NK-92 (cell line): ENCODE results near the gene THBS2.
"Not testable (repeated sequence)": the region's sequence is repeated elsewhere in the genome, so short reads cannot be mapped to it uniquely, and the experiment has no call there.

Source experiments
- DNase-seq: peaks from one replicate; lab custom pipeline; 2025; ENCODE audit not compliant: unreplicated experiment; lab: John Stamatoyannopoulos, UW

Gene THBS2

DNA sequence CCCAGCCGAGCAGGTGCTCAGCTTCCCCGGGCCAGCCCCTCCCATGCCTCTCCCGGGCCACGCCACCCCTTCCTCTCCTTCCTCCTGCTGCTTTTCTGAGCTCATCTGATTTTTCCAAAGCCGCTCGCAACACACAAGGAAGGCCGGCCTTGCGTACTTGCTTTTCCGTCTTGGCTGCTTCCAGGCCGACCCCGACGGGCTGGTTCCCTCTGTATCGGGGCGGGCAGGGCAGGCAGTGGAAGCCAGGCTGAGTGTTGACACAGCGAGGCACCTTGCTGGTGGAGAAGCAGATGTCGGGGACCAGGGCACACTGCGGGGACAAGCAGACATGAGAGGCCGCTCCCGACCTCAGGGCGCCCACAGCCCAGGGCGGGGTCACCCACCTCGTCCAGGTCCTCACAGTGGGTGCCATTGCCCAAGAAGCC, 21.1 kb downstream of the THBS2 start:
- DNase-seq = no peak

DNA sequence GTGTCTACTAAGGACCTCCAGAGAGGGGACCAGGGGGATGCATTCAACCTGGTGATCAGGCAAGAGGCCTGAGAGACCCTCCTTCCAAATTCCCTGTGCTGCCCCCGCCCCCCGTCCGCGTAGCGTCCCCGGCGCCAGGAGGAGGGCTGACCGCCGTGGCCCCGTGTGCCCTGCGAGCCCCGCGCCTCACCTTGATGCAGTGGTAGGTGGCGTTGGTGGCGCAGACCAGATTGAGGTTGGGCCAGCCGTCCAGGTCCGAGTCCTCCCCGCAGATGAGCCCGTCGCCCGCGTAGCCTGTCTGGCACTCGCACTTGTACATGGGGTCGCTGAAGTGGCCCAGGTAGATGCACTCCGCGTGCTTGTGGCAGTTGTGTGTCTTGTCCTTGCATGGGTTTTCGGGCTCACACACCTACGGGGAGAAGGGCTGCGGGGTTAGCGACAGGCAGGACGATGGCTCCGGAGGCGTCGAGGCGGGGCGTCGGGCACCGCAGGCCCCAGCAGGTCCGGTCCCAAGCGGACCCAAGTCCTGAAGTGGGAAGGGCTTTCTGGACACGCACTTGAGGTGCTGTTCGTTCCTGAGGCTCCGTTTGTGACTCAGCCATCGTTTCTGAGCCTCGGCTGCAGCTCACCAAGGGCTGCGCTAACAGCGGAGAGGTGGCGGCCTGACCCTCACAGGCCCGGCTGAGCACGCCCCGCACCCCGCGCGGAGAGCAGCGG, 21.7 kb downstream of the THBS2 start:
- DNase-seq = no peak

DNA sequence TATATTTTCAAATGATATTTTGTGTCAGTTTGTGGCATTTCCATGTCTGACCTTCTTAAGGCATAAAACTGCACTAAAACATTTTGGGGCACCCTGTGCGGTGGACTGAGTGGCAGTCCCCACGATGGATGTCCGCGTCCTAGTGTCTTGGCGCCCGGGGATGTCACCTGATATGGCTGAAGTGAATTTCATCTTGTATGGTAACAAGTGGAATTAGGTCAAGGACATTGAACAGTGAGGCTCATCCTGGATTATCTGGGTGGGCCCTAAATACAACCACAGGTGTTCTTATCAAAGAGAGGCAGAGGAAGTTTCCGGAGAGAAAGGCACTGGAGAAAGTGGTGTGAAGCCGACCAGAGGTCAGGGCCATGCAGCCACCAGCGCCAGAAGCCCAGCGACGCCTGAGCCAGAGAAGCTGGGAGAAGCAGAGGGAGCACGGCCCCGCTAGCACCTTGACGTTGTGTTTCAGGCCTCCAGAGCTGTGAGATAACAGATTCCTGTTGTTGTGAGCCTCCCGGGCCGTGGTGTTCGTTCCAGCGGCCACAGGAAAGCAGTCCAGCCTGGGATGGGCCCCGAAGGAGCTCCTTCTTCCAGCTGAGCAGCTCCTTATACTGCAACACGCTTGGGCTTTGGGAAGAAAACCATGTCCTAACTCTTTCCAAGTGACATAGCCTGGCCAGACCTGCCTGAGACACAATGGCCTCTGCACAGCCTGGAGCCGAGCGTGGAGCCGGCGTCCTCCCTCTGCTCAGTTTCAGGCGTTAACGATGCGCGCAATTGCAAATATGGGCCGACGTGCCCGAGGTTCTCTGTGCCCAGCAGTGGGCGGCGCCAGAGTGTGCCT, 22.5 kb downstream of the THBS2 start:
- DNase-seq = no peak

DNA sequence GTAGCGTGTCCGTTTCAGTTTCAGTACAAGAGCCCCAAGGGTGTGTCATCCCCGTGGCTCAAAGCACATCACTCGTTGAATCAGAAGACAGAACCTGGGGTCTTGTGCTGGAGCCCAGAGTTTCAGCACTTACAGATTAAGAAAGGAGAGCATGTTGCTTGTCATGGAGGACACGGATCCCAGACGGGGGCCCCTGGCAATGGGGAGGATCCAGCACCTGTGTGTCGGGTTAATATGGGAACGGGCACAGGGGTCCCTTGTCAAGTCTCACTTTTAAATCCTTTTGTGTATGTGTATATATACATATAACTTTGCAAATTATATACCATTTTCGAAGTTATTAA, 23.4 kb downstream of the THBS2 start:
- DNase-seq = no peak

DNA sequence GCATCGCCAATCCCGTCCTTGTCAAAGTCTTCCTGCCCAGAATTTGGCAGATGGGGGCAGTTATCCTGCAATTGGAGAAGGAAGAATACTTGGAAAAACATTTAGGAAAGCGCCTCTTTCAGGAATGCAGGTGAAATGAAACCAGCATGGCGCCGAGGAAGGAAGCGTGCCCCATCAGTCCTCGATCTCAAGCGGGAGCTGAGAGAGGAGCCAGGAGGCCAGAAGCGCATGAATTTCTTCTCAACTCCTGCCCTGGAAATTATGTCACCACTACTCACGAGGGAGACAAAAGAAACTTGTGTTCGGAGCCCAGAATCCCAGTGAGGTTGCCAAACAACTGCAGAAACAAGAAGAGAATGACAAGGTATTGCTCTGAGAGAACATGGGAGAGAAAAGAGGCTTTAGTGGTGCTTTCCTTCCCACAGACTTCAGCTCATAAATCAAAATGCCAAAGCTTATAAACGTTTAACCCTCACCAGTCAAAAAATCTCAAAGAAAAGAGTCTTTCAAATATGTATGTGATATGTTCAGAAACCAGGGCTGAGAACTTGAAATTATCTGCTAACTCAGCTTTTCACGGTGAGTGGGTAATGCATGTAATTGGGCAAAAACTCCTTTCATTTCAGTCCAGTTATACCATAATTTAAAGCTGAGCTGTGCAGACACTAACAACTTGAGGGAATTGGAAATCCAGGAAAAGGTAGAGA, 23.9 kb downstream of the THBS2 start:
- DNase-seq = no peak

DNA sequence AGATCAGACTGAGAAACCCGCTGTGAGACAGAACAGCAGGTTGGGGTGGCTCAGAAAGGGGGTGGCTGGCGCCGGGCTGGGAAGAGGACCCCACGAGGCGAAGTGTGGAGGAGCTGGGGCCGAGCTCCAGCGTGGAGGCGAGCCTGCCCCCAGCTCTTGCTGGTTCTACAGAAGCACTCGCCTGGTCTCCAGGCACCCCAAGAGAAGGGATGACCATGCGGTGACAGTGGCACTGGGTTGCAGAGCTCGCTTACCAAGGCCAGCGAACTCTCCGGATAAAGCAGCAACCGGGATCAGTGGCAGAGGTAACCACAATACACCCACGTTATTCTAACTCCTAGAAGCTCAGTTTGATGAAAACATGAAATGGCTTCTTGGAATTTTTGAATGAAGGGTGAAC, 26.5 kb downstream of the THBS2 start:
- no peak for DNase-seq

DNA sequence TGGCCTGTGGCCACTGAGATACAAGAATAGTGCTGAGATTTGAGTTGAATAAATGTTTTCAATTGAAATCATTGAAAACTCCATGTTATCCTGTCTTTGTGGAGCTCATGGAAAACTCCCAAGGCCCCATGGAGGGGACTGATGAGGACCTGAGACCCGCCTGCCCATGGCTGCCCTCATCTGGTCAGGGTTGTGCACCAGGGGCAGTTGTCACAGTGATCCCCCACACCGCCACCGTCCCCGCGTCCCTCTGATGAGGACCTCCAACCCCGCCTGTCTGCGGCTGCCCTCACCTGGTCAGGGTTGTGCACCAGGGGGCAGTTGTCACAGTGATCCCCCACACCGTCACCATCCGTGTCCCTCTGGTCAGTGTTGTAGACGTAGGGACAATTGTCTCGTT, 27.8 kb downstream of the THBS2 start:
- DNase-seq = no peak

DNA sequence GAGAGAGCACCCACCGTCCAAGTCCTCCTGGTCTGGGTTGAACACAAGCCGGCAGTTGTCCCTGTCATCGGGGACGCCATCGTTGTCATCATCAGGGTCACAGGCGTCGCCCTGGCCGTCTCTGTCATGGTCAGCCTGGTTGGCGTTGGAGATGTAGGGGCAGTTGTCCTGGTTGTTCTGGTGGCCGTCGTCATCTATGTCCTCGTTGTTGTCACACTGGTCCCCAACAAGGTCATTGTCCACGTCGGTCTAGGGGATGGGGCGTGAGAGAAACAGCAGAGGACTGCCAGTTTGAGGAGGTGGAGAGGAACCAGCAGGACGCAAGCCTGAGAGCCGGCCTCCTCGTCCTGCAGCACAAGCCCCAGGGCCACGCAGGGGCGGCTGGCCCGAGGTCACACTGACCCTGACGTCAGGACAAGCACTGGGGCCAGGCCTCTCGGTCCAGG, 28.5 kb downstream of the THBS2 start:
- no peak for DNase-seq

DNA sequence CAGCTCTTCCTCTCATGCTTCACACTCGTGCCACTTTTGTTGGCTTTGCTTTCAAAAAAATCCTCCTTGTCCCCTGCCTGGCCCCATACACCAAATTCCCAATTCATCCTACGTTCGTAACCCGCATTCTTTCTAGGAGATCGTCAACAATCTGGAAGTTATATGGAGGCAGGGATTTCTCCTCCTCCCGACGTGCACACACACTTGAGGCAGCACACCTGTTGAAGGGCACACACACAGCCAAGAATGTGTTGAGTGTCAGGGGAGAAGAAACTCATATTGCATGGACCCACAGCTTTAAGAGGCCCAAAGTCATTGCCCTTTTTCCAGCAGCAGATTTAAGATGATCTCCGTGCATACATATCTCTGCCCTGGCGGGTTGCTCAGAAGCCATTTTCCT, 28.9 kb downstream of the THBS2 start:
- DNase-seq = no peak

DNA sequence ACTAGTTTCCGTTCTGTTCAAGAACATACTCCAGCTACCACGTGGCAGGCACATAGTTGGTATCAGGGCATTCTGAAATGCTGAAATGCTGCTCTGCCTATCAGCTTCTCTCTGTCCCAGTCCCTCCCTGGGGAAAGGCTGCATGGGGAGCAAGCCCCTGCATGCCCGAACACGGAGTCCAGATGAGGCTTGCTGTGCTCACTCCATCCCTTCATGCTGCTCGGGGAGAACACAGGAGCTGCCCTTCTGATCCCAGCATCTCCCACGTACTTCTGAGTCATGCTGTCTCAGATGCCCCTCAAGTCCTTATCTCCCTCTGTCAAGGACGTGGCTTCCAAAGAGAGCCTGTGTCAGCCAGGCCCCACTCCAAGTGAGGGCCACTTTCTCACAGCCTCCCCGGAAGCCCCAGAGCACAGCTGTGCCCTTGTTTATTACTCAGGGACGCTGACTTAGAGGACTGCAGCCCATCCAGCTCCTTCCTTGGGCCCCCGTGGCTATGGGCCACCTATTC, 29.4 kb downstream of the THBS2 start:
- DNase-seq = no peak

DNA sequence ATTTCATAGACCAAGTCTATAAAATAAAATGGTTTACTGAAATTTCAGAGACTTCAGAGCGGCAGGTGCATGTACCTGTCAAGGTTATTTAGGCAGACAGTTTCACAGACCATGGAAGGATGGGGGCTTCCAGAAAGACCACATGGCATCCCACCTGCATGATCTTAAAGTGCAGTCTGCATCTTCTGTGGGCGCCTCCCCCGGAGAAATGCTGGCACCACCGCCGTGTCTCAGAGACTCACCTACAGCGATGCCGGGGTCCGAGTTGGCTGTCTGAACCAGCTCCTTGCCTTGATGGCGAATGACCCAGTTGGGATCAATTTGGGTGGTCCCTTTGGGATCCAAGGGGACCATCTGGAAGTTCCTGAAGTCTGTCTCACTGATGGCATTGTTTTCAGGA, 30.6 kb downstream of the THBS2 start:
- DNase-seq = no peak

DNA sequence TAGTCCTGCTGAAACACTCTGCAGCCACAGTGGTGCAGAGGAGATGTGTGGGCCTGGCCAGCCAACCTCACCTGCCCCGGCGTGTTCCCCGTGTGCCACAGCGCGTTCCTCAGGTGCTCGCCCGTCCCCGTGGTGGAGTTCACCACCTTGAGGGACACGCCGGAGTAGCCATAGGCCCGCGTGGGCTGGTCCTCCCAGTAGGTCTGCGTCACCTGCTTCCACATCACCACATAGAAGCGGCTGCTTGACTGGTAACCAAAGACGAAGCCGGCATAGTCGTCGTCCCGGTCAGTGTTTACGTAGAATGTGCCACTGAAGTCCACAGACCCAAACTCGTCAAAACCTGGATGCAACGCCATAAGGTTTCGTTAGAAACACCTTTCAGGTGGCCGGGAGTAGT, 31.5 kb downstream of the THBS2 start:
- no peak for DNase-seq

DNA sequence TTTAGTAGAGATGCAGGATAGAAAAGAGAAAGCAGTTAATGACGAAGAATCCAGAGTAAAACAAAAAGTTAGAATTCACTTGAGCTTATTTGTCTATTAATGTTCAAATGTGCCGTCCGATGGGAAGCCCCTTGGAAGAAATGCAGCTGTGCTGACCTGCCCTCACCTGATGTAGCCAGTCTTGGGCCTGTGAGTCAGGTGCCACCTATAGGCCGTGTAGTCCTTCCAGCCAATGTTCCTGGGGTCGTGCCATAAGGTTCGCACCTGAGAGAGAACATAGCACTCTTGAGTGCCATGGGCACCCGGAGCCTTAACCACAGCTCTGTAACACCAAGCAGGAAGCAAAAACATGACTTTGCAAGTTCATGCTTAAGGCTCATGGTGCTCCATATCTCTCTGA, 32.4 kb downstream of the THBS2 start:
- DNase-seq = no peak

DNA sequence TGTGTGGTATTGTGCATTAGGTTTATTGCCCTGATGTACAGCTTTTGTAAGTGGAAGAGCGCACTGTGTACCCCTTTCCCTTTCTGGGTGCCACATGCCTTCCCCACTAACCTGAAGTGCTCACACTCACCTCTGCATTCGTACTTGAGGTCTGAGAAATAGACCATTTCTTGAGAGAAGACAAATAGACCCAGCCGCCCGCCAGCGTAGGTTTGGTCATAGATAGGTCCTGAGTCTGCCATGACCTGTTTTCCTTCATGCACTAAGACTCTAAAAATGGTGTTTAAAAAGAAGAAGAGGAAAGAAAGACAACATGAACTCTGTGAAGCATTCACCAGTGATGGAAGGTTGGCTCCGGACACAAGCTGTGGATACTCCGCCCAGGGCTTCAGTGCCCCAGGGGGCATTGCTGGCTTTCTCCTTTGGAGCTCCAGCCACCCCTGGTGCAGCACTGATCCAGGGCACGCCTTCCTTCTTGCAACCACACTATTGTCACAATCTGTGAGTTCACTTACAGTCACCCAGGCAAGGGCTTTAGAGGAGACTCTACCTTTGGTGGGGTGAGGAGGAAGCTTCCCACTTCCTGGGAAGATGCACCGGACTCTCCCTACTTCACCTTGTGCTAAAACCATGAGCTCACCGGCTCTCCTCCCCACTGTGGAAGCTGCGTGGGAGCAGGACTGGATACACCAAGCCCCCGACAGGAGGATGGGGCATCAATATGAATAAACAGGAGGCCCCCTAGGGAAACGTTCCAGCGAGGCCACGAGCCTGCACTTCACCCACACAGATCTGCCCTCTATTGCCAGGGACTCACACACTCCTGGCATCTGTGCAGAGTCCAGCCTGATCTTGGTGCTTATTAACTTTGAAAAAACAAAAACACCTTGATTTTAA, 33.3 kb downstream of the THBS2 start:
- no peak for DNase-seq

DNA sequence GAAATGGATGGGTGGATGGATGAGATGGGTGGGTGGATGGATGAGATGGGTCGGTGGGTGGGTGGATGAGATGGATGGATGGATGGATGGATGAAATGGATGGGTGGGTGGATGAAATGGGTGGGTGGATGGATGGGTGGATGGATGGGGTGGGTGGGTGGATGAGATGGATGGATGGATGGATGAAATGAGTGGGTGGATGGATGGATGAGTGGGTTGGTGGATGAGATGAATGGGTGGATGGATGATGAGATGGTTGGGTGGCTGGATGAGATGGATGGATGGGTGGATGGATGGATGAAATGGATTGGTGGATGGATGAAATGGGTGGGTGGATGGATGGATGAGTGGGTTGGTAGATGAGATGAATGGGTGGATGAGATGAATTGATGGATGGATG, 35.7 kb downstream of the THBS2 start:
- no peak for DNase-seq

DNA sequence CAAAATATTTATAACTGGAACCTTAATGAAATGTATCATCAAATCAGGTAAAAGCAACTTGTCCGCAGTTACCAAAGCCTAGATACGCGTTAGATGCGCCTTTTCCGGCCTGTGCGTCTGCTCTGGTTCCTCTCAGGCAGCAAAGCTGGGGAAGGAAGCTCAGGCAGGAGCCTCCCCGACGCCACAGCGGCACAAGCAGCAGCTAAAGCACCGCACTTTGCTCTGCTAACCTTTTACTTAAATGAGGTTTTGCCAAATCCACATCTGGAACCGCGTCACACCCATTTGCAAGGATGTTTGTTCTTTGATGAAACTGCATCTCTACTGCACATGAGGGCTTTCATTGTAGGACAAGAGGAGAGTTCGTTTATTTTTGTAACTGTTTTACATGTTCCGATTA, 36.8 kb downstream of the THBS2 start:
- no peak for DNase-seq

DNA sequence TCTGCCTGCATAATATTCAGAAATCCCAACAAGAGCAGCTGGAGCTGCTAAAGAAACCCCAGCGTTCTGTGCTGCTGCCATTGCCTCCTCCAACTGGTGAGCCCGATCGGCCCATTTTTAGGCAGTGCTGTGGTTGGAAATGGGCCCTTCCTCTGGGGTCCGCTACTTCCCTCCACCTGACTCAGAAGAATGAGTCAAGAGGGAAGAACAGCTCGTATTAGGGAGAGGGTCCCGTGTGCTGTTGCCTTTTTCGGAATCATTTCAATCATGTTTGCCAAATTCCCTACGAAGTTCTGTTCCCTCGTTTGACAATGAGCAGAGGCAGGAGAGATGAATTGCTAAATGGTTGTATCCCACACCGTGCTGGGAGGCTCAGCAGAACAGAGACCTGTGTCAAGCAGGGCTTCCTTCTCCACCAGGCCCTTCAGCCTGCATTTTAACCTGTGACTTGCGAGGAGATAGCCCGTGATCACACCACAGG, 38.4 kb downstream of the THBS2 start:
- DNase-seq = no peak

DNA sequence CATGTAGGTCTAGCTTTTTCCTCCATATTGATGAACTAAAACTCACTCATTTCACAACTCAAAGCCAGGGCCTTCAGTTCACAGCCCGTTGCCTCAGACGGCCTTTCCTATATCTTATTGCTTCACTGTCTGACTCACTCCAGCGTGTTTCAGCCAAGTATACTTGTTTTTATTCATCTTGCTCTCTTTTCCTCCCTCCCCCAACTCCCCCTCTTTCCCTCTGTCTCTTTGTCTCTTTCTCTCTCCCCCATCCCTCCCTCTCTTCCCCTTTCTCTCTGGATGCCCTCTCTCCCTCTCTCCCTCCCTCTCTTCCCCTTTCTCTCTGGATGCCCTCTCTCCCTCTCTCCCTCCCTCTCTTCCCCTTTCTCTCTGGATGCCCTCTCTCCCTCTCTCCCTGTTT, 38.9 kb downstream of the THBS2 start:
- not testable (repeated sequence) for DNase-seq

DNA sequence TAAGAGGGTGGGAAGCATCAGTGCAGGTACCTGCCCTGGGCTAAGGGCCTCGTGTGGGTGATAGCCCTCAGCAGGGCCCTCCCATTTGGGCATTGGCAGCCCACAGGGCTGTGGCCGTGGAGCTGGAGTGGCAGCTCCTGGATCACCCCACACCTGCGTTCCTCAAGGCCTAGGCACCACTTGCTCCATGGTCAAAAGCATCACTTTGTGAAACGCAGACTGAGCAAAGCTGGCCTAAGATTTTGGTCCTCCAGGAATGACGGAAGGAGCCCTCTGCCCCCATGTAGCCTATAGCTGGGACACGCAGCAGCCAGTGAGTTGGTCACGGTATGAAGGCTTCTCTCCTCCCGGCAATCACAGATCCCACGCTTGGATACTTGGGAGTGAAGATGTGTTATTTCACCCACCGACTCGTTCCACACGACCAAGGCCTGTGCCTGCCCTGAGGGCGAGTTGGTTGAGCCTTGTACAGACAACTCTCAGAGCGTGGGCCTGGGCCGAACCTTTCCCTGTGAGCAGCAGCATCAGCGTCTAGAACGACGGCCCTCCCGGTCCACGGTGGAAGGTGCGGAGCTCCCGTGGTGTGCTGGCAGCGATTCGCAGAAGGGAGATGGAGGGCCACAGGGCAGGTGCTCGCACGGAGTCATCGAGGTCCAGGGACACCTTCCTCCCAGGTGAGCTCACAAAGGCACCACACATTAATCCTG, 39.7 kb downstream of the THBS2 start:
- no peak for DNase-seq
